ENCODE results near the gene CCL19.

- no peak for TF ChIP-seq ZFP30 (CRISPR knock-in tag; IDR thresholded peaks at IDR 0.05)
- TF ChIP-seq RARB (CRISPR knock-in tag; IDR thresholded peaks at IDR 0.05) = no peak
- TF ChIP-seq ZC3H10 (CRISPR knock-in tag; IDR thresholded peaks at IDR 0.05) = no peak
- no peak for TF ChIP-seq PATZ1 (CRISPR knock-in tag; IDR thresholded peaks at IDR 0.05; ENCODE audit: borderline replicate concordance)
- TF ChIP-seq ISL1 (CRISPR knock-in tag; IDR thresholded peaks at IDR 0.05) = no peak
- no peak for TF ChIP-seq PPARA (CRISPR knock-in tag; IDR thresholded peaks at IDR 0.05; ENCODE audit: borderline replicate concordance)
- TF ChIP-seq CREB5 (CRISPR knock-in tag; IDR thresholded peaks at IDR 0.05; ENCODE audit: low read depth) = no peak
These were observed 24.7 kb upstream of the CCL19 start for GRCh38 chr9:34715639-34716215.

All from SK-N-SH treated with all-trans-retinoic acid at 6 μM for 48 hours (cell line).